Effector CD4-positive, alpha-beta T cell (primary cell): ENCODE data around the gene WFDC12.

Experiments used
- DNase-seq: peaks from one replicate; pipeline ENCODE4 v3.0.0-alpha.2; 2020

The WFDC12 gene

DNA sequence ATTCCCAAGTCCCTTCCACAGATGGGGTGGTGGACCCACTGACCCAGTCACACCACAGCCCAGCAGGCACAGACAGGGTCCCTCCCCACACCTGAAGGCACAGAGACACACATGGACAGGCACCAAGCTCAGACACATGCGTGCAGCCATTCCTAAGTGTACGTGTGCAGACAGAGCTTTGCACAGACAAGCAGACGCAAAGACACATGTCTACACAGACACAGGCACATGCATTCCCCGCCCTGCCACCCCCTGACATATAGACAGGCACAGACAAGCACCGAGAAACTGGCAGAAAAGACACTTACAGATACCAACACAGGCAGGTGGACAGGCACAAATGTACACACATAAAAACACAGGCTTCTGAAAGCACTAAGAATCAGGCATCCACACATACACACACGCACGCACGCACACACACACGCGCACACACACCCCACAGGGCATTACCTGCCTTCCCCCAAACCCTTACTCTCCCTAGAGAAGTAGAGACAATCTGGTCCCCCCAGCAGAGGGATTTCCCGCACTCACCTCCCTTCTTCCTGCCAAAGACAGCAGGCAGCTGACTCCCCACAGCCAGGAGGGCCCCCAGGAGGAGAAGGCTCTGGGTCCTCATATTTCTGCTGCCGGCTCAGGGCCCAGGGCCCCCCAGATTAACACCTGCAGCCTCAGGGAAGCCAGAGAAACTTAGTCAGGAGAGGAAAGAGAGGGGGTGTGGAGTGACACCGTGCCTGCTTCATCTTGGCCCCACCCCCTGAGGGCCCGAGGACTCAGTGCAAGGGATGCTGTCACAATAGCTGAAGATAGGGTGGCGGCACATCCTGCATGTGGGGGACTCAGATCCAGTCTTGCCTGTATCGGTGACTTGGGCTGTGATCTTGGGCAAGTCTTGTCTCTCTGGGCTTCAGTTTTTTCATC lies 9.5 kb downstream of the WFDC12 start, which contains the start of gene WFDC5:
Gene WFDC5 (minus strand): TSS at position 710 of the 921 bp plus-strand sequence. CDS start 91 bp downstream, at position 619.
- DNase-seq: no peak

DNA sequence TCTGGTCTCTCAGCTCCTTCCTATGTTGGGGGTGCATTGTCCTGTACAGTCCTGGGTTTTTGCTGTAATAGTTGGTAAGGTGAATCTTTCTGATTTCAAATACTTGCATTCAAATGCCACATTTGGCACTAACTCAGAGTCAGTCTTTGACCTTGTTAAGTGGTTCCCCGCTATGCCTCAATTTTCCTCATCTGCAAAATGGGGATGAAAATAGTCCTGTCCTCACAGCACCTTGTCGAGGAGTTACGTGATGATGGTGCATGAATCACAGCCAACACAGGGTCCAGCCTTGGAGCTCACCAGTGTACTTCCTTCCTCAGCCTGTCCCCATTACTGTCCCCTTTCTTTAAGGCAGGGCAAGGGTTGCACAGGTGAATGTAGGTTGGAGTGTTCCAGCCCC lies 10.4 kb downstream of the WFDC12 start:
- DNase-seq: no peak

DNA sequence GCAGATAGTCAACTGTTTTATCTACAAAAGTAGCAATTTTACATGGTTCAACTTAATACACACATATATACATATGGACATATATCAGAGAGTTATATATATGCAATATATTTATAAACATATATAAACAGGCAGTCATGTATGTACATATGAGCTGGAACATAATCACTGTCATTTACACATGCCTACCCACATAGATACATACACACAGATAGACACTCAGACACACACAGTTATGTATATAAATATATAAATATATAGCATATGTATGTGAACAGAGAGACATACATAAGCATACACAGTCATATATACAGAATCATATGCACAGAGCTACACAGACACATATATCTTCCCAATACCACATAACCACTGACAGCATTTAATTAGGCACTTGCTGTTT lies 11.5 kb downstream of the WFDC12 start:
- no peak for DNase-seq

DNA sequence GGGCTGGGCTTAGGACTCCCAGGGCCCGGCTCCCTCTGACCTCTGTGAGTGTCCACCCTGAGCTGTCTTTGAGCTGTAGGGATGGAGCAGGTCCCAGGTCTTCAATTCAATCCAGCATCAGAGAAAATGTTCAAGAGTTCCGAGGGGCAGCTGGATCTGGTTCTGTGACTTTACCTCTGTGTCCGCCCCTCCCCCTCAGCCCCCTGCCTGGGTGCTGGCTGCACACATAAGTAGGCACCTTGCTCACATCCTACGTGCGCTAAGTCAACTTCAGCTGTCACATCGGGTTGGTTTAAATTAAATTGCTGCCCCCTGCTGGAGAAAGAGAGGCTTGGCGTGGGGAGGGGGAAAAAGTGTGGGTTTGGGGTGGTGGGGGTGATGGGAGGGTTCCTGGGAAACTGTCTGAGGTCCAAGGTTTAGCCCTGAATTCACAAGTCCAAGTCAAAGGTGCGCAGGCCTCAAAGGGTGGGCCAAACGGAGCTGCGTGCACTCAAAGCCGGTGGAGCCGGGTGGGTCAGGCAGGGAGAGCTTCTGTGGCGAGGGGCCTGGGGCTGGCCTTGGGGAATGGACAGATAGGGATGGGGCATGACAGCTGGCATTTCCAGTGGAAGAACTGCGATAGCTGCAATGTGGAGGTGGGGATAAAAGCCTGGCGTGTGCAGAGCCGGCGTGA lies 12.3 kb downstream of the WFDC12 start:
- no peak for DNase-seq

DNA sequence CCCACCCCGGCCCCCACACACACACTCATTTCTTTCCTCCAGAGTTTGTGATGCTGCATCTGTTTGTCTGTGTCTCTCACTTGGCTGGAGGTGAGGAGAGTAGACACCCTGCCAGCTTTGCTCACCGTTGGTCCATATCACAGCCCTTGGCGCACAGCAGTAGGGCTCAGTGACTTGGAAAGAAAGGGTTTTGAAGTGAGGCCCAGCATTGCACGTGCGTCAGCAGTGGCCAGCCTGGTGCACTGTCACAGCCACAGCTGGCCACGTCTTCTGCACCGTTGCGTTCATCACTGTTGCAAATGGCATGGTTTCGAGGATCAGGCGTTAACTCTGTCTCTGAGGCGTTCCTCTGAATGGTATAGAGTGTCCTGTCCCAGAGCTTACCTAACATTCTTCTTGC lies 13.0 kb downstream of the WFDC12 start:
- DNase-seq: no peak

DNA sequence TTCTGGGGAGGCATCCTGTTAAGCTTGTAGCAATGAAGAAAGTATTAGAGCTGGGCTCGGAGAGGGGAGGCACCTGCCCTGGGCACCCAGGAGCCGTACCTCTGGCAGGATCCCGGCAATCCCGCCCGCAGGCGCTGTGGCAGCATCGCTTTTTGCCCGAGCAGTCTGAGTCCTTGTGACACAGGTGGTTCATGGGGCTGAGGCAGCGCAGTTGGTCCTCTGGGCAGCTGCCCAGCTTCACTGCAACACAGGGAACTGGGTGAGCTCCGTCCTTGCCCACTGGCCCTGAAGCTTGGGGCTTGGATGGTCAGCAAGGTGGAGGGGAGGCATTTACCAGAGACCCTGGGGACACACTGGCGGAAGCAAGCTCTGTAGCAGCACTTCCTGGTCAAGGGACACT lies 14.0 kb downstream of the WFDC12 start:
- no peak for DNase-seq

DNA sequence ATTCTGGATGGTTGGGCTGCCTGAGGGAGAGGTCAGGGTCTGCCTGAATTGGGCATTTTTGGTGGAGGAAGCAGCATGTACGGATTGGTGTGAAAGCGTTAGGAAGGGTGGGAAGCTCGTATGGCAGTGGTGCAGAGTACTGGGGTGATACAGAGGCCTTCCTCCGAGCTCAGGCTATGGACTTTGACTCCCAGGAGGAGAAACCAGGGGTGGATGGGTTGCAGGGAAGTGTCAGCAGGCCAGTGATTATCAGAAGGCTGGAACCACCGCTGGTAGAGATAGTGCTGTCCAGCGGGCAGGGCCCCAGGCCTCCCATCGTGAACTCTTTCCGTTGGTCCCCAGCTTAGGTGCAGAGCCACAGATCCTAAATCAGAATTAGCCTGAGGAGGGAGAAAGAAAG lies 14.6 kb downstream of the WFDC12 start:
- no peak for DNase-seq

DNA sequence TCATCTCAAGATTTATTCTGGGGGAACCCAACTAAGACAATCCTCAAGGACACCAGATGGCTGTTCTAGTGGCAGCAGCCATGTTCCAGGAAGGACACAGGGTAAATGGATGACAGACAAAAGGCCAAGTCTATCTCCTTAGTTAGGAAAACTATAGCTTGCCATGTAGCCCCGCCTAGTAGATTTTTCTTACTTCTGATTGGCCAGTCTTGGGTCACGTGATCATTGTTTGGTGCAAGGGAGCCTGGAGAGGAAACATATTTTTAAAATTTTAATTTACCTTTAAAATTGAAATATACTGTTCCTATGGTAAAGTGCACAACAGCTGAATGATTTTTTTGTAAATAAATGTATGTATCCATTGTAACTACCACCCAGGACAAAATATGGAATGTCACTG lies 18.9 kb downstream of the WFDC12 start:
- no peak for DNase-seq

DNA sequence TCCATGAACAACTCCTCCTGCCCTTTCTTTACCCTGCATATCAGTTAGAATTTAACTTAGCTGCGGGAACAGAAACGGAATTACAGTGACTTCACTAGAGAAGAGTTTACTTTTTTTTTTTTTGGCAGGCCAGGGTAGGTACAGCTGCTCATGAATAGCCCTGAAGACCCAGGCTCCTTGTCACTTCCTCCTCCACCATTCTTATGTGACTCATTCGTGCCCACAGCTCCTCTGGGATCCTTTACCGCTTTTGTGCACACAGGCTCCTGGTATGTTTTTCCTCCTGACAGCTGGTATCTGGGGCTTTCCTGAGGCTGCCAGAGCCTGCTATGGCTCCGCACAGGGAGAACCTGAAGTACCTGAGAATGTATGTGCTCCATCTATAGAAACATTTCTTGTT lies 19.5 kb downstream of the WFDC12 start:
- no peak for DNase-seq

DNA sequence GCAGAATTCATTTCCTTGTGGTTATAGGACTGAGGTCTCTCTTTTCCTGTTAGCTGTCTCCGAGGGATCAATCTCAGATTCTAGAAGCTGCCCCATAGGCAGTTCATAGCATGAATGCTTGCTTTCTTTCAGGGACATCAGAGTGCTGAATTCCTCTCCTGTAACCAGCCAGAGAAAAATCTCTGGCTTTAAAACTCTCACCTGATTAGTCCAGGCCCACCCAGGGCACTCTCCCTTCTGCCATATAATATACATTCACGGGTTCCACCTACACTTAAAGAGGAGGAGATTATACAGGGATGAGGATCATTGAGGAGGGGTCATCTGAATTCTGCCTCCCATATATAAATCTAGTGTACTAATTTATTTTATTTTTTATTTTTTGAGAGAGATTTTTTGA lies 21.2 kb downstream of the WFDC12 start:
- no peak for DNase-seq

DNA sequence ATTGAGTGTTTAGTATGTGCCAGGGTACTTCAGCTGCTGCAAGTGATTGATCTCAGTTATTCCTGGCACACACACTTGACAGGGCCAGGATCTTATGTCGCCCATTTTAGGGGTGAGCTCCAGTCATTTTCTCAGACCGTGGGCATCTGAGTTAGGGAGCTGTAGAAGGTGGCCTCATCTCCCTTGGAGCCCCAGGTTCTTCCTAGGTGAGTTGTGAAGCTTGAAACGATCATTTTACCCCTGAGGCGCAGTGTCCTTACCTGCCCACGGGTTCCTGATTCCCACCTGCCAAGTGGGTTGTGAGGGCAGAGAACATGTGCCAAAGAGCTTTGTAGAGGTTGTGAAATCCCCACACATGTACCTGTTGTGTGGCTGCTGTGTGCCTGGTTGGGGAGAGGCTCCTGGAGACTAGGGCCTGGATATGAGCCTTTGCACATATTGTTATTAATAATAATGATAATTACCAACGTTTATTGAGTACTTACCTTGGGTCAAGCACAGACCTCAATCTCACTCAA lies 22.9 kb downstream of the WFDC12 start:
- DNase-seq: no peak

DNA sequence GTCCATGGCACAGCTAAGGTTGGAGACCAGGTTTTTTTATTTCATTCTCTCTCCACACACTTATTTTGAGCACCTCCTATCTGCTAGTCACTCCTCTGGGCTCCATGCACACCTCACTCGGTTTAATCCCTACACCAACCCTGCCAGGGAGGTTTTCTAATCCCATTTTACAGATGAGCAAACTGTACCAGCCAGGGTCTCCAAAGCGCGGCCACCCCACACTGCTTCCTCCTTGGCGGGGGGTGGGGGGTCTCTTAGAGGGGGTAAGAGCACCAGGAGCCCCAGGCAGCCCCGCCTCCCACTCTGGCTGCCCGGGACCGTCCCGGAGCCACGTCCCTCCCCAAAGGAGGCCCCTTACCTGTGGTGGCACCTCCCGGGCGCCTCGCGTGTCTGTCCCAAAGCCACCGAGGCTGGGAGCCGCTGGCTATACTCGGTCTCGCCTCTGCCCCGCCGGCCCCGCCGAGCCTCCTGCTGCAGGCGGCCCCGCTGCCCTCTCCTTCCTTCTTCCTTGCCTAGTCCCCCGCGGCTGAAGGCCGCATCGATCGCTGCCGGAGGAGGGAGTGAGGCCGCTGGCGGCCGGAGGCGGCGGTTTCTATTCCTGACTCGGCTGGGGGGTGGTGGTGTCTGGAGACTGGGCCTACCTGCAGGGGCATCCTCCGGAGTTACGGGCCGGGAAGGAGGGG lies 23.6 kb downstream of the WFDC12 start, which contains the start of gene KCNS1:
Gene KCNS1 (minus strand): TSS at position 565 of the 683 bp plus-strand sequence. CDS start 1,891 bp downstream, outside the sequence.
- DNase-seq: no peak

DNA sequence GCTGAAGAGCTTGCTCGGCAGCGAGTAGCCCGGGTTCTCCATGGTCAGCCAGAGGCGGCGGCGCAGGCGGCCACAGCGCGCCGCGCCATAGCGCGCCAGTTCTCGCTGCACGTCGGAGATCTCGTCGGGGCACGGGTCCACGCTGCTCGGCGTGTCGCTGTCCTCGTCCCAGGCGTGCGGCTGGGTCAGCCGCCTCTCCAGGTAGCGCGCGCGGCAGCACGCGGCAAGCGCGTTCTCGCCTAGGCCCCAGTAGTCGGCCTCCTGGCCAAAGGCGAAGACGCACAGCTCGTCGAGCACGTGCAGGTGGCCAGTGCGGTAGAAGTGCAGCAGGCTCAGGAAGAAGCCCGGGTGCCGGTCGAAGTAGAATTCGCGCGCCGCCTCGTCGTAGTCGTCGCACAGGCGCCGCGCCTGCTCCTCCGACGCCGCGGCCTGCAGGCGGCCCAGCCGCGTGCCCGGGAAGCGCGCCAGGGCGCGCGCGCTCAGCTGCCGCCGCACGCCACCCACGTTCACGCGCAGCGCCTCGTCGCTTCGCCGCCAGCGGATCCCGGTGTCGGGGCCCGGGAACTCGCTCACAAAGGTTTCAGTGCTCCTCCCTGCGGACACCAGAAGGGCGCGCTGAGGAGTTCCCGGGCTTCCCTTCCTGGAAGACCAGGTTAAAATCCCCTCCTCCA lies 26.0 kb downstream of the WFDC12 start:
- no peak for DNase-seq

DNA sequence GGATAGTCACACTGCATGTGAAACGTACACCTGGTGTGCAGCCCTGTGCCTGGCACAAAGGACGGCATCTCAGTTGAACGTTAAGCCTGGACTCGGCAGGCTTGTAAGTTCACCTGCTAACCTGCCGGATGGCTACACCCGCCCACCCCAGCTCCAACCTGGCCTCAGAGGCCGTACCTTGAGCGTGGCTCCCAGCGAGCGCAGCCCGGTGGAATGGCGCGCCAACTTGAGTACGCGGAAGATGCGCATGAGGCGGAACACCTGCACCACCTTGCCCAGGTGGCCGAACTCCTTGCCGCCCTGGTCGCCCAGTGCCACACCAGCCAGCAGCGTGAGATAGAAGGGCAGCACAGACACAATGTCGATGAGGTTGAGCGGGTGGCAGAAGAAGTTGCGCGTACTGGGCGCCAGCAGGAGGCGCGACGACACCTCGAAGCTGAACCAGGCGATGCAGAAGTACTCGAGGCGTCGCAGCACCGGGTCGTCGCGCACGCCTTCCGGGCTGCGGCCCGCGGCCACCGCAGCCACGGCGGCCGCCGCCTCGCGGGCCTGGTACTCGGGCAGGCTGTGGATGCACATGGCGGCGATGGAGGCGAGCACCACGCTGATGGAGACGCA lies 26.7 kb downstream of the WFDC12 start:
- DNase-seq: no peak

DNA sequence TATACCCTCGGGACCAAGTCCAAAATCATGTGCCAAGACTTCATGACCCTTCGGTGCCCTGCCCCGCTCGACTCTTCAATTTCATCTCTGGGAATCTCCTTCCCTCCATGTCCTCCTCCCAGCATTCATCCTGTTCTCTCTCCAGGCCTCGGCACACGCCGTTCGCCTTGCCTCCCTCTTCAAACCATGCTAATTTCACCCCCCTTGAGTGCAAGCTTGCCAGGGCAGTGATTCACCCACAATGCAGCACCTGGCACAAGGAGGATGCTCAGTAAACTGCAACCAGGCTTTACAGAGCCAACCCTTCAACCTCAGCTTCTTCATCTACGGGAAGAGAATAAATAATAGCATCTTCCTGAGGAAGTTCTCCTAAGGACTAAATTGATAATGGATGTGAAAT lies 27.5 kb downstream of the WFDC12 start:
- no peak for DNase-seq

DNA sequence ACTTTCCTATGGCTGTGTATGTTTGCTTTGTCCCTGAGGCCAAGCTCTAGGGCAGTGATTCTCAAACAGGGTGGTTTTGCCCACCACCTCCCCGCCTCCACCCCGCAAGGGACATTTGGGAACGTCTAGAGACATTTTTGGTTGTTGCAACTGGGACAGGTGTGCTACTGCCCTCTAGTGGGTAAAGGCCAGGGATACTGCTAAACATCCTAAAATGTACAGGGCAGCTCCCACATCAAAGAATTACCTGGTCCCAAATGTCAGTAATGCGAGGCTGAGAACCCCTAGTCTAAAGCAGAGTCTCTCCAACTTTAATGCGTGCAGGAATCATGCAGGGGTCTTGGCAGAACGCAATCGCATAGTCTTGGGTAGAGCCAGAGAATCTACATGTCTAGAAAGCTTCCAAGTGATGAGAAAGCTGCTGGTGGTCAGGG lies 28.4 kb downstream of the WFDC12 start:
- peak; percentile 38 for DNase-seq

DNA sequence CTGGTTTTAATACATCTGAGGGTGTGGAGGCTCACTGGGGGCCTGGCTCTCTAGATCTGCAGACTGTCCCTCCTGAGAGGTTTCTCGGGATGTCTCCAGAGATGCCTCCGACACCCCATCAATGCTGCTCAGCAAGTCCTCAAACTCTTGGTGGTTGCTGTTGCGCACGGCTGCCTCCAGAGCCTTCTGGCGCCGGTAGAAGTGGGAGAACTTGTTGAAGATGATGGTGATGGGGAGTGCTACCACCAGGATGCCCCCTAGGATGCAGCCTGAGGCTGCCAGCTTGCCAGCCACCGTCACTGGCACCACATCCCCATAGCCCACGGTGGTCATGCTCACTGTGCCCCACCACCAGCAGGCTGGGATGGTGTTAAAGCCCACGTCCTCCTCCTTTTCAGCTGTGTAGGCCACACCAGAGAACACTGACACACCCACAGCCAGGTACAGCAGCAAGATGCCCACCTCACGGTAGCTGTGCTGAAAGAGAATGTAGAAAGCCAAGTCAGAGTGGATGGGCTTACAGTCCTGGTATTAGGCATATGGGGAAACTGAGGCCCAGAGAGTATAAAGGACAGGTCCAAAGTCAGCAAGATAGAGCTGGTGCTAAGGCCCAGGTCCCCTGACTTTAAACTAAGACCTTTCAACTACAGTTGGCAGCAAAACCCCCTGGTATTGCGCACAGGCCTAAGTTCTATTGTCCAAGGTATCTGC lies 29.2 kb downstream of the WFDC12 start:
- no peak for DNase-seq

DNA sequence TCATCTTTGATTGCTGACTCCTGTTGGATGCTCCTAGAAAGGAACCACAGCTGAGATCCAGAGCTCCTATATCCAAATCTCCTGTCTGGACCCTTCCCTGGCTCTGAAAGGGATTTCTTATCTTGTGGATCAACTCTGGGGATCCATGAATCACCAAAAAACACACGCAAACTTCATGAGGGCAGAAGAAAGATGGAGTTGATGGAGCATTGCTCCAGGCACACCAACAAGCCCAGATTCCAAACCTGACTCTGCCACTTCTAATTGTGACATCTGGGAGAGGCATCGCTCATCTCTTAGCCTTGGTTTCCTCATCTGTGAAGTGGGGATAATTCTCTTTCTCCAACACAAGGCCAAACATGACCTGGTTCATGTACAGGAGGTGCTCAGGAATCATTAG lies 30.1 kb downstream of the WFDC12 start:
- no peak for DNase-seq

DNA sequence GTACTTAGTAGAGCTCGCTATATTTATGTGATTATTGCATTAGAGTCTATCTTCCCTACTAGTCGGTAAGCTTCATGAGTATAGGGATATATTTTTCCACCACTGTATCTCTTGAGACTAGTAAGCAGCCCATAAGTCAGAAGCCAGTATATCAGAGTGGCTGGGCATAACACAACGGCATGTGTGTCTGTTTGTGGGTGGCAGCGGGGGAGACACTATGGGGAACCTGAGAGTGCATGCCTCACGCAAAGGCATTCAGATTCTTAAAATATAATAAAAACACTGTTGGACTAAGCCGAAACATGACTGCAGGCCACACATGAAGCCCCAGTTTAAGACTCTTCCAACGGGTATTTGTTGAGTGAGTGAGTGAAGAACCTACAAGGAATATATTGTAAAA lies 31.4 kb downstream of the WFDC12 start:
- no peak for DNase-seq

DNA sequence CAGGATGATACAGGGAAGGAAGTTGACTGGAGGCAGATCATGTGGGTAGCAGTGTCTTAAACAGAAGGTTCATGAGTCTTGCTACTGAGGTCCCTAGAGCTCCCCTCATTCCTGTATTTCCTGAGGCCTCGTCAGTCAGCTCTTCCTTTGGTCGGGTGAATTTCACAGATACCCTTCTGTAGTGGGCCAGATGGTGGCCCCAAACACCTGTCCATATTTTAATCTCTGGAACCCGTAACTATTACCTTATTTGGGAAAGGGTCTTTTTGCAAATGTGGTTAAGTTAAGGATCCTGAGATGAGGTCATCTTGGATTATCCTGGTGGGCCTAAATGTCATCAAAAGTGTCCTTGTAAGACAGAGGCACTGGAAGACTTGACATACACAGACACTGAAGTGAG lies 32.9 kb downstream of the WFDC12 start:
- DNase-seq: no peak

DNA sequence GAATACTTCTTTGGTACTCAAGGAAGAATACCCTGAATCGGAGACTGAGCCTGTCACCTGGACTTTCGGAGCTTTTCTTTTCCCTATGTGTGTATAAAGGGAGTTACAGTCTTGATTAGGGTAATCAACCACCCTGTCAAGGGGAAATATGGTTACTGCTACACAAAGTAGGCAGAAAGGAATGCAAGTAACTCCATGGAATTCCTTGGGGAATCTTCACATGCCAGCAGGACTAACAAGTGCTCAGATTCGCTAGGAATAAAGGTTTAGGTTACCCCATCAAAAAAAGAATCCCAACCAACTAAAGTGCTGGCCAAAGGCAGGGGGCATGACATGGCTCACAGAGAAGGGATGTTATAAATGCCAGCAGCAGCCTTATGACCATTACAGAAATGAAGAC lies 33.8 kb downstream of the WFDC12 start:
- DNase-seq: no peak
